ENCODE measurements around the gene AKR1E2. TPM values are rescaled to one million over a fixed set of nuclear protein-coding genes. Genes with fewer than 3 reads are reported as not detected.

The AKR1E2 gene
- total and polyA plus RNA-seq, 9 of the 15 experiments (the other 6 are each of a cell fraction or from before 2014, with no cell fraction given) = 4.2 to 16.6 (median 9.8) TPM

GRCh38 chr10:4867109-4867519, 41.1 kb downstream of the AKR1E2 start (continued):
- TF ChIP-seq YY1 (IDR thresholded peaks at IDR 0.05; ENCODE audit: borderline replicate concordance in 1 of 3, control insufficient read depth in 1 of 3, extremely low read depth in 1 of 3, insufficient read depth in 3 of 3, insufficient read length in 1 of 3, insufficient replicate concordance in 2 of 3, low read depth in 1 of 3, low read length in 2 of 3) (peak in 1 of 3 experiments; percentile 45), ZKSCAN3 (CRISPR knock-in tag; IDR thresholded peaks at IDR 0.05) (0 out of 2 replicates have a peak, but pooled peaks have one; percentile 24), ETV5 (CRISPR knock-in tag; IDR thresholded peaks at IDR 0.05; ENCODE audit: low read depth) (no peak), MCM5 (IDR thresholded peaks at IDR 0.05; ENCODE audit: low read depth) (no peak), XRCC5 (IDR thresholded peaks at IDR 0.05; ENCODE audit: low read depth, low read length) (no peak), SMARCC2 (IDR thresholded peaks at IDR 0.05; ENCODE audit: low read depth) (no peak), POLR2AphosphoS2 (IDR thresholded peaks at IDR 0.05; ENCODE audit: low read length) (no peak), ZNF165 (CRISPR knock-in tag; IDR thresholded peaks at IDR 0.05; ENCODE audit: borderline replicate concordance) (peak; percentile 70; the same call in 1 of the 2 replicates), MIER1 (IDR thresholded peaks at IDR 0.05; ENCODE audit: low read depth) (0 out of 2 replicates have a peak, but pooled peaks have one; percentile 13), ZNF12 (CRISPR knock-in tag; IDR thresholded peaks at IDR 0.05) (no peak), NR2C2 (CRISPR knock-in tag; IDR thresholded peaks at IDR 0.05) (no peak), NR2C2 (tag; IDR thresholded peaks at IDR 0.05) (peak; percentile 16; the same call in 1 of the 2 replicates), NCOR1 (IDR thresholded peaks at IDR 0.05) (no peak), CXXC5 (CRISPR knock-in tag; IDR thresholded peaks at IDR 0.05) (no peak; the same call in 1 of the 2 replicates), CEBPB (tag; IDR thresholded peaks at IDR 0.05) (no peak), KLF16 (IDR thresholded peaks at IDR 0.05) (no peak), ZFP30 (CRISPR knock-in tag; IDR thresholded peaks at IDR 0.05; ENCODE audit: borderline replicate concordance) (0 out of 2 replicates have a peak, but pooled peaks have one; percentile 16), NR4A1 (CRISPR knock-in tag; IDR thresholded peaks at IDR 0.05) (no peak), NR4A1 (tag; IDR thresholded peaks at IDR 0.05) (peak; percentile 96), ZBTB17 (CRISPR knock-in tag; IDR thresholded peaks at IDR 0.05) (peak; percentile 84; the same call in 1 of the 2 replicates)
- TF ChIP-seq, protein P1, sequence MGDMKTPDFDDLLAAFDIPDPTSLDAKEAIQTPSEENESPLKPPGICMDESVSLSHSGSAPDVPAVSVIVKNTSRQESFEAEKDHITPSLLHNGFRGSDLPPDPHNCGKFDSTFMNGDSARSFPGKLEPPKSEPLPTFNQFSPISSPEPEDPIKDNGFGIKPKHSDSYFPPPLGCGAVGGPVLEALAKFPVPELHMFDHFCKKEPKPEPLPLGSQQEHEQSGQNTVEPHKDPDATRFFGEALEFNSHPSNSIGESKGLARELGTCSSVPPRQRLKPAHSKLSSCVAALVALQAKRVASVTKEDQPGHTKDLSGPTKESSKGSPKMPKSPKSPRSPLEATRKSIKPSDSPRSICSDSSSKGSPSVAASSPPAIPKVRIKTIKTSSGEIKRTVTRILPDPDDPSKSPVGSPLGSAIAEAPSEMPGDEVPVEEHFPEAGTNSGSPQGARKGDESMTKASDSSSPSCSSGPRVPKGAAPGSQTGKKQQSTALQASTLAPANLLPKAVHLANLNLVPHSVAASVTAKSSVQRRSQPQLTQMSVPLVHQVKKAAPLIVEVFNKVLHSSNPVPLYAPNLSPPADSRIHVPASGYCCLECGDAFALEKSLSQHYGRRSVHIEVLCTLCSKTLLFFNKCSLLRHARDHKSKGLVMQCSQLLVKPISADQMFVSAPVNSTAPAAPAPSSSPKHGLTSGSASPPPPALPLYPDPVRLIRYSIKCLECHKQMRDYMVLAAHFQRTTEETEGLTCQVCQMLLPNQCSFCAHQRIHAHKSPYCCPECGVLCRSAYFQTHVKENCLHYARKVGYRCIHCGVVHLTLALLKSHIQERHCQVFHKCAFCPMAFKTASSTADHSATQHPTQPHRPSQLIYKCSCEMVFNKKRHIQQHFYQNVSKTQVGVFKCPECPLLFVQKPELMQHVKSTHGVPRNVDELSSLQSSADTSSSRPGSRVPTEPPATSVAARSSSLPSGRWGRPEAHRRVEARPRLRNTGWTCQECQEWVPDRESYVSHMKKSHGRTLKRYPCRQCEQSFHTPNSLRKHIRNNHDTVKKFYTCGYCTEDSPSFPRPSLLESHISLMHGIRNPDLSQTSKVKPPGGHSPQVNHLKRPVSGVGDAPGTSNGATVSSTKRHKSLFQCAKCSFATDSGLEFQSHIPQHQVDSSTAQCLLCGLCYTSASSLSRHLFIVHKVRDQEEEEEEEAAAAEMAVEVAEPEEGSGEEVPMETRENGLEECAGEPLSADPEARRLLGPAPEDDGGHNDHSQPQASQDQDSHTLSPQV (IDR thresholded peaks at IDR 0.05) = peak; percentile 99
- TF ChIP-seq, protein P2, sequence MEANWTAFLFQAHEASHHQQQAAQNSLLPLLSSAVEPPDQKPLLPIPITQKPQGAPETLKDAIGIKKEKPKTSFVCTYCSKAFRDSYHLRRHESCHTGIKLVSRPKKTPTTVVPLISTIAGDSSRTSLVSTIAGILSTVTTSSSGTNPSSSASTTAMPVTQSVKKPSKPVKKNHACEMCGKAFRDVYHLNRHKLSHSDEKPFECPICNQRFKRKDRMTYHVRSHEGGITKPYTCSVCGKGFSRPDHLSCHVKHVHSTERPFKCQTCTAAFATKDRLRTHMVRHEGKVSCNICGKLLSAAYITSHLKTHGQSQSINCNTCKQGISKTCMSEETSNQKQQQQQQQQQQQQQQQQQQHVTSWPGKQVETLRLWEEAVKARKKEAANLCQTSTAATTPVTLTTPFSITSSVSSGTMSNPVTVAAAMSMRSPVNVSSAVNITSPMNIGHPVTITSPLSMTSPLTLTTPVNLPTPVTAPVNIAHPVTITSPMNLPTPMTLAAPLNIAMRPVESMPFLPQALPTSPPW (CRISPR knock-in tag; IDR thresholded peaks at IDR 0.05) = no peak
- TF ChIP-seq, protein P3, sequence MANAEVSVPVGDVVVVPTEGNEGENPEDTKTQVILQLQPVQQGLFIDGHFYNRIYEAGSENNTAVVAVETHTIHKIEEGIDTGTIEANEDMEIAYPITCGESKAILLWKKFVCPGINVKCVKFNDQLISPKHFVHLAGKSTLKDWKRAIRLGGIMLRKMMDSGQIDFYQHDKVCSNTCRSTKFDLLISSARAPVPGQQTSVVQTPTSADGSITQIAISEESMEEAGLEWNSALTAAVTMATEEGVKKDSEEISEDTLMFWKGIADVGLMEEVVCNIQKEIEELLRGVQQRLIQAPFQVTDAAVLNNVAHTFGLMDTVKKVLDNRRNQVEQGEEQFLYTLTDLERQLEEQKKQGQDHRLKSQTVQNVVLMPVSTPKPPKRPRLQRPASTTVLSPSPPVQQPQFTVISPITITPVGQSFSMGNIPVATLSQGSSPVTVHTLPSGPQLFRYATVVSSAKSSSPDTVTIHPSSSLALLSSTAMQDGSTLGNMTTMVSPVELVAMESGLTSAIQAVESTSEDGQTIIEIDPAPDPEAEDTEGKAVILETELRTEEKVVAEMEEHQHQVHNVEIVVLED (CRISPR knock-in tag; IDR thresholded peaks at IDR 0.05) = peak; percentile 42; the same call in 1 of the 2 replicates
